HG02642 (cell line): ENCODE measurements around the gene DRG2.

Source experiments
- ATAC-seq: cut with Tn5 transposase; IDR thresholded peaks from one replicate; pipeline ENCODE4 v1.9.1; 2021; ENCODE audit warnings: mild to moderate bottlenecking; ENCODE audit not compliant: unreplicated experiment, poor library complexity

DRG2 gene, protein sequence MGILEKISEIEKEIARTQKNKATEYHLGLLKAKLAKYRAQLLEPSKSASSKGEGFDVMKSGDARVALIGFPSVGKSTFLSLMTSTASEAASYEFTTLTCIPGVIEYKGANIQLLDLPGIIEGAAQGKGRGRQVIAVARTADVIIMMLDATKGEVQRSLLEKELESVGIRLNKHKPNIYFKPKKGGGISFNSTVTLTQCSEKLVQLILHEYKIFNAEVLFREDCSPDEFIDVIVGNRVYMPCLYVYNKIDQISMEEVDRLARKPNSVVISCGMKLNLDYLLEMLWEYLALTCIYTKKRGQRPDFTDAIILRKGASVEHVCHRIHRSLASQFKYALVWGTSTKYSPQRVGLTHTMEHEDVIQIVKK

DNA sequence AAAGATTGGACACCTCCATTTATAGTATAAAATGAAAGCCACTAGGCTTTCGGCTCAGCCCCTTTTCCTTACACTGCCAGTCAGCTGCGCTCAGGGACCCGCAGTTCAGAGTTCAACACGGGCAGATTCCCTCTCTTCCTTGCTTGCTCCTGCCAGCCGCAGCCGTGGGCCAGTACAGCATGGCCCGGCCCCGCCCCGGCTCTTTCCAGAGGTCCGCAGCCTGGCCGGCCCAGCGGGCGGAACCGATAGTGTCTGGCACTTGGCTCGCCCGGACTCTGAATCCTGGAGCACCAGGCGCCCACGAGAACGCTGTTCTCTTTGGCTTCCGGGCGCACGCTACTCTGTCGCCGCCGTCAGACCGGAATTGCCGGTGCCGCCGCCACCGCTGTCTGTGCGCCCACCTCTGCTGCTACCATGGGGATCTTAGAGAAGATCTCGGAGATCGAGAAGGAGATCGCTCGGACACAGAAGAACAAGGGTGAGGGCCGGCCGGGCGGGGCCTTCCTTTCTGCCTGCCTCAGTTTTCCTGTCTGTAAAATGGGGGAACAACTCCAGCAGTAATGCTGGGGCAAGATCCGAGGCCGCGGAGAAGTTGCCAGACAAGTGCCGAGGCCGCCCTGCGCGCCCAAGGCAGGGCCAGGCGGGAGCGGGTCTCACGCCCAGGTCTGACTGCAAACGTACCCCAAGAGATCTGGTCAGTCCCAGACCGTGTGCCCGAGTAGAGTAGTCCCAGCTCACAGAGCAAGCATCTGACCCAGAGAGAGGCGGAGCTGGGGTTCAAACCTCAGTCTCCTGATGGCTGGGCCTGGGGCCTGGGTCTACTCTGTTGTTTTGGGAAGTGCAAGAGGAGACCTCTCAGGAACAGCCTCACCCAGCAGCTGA lies at the start of gene DRG2:
Gene DRG2 (plus strand): TSS at position 339 of the 882 bp plus-strand sequence. CDS start 76 bp downstream, at position 415.
- ATAC-seq, result peak; percentile 92

DNA sequence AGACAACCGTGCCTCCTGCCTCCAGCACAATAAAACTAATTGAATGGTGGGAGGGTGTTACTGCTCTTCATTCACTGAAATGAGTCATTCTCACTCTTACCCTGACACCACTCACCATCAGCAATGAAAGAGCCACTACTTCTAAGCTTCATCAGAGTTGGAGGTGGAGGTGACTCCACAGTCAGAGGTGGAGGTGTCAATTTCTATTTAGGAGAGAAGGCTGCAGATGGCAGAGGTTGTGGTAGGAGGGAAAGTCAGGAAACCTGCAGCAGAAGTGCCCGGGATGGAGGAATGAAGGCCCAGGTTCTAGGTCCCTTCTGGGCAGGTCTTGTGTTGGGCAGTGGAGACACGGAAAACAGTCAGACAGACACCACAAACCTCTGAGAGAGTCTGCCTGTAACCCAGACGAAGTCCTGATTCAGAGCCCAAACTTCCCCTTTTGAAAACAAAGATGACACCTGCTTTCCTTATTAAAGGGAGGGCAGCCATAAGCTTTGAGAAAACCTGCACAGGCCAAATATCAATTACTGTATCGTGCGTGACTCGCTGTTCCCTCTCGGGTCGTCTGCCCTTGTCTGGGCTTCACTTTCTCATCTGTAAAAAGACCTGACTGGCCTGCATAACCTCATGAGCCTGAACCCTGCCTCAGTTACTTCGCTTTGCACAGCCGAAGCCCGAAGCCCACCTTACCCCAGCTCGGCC lies 49.4 kb upstream of the DRG2 start:
- no peak for ATAC-seq

DNA sequence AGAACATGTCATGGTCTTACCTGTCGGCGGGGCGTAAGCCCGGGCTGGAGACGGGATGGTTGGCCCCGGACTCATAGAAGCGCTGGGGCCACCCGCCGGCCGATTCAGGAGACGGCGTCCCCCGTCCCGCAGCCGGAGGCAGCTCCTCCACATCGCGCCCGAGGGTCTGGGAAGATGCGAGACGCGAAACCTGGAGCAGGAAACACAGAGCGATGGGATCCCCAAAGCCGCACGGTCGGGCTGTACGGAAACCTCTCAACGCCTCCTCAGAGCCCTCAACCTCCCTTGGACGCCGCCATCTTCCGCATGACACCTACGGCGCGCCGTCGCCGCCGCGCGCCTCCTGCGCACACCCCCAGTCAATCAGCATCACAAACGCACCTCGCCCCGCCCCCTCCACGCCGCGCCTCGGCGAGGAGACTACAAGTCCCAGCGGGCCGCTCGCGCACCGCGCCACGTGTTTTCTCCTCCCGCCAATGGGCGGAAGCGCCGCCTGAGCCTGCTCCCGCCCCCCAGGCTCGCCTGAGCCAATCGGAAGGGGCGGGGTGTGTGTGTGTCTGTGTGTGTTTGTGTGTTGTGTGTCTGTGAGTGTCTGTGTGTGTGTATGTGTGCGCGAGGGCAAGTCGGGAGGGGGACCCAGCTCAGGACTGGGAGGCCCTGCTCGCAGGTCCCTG lies 48.8 kb upstream of the DRG2 start, which contains the start of the genes ATPAF2 and GID4:
Gene ATPAF2 (minus strand): TSS at position 308 of the 674 bp plus-strand sequence. CDS start 155 bp downstream, at position 153.
Gene GID4 (plus strand): TSS at position 548 of the 674 bp plus-strand sequence. CDS start 57 bp downstream, at position 605.
- ATAC-seq, result peak; percentile 90

DNA sequence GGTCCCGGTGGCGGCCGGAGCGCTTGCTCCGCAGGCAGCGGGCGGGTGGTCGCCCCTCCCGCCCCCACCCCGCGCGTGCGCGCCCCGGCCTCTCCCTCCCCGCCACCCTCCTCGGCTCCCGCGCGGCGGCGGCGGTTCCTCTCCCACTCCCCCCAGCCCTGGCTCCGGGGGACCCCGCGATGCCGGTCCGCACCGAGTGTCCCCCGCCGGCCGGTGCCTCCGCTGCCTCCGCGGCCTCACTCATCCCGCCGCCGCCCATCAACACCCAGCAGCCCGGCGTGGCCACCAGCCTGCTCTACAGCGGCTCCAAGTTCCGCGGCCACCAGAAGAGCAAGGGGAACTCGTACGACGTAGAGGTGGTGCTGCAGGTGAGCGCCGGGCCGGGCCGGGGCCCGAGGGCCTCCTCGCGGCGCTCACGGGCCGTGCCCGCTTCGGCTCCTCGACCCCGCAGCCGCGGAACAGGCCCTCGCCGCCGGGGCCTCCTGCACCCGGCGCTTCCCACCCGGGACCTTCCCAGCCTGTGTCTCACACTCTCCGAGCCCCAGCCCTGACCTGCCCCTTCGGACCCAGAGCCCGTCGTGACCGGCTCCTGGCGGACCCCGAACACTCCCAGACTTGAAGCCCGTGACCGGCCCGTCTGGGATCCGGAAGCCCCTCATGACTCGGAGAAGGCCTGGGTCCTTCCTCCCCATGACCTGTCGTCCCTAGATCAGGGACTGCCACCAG lies 48.0 kb upstream of the DRG2 start:
- ATAC-seq, result peak; percentile 36

DNA sequence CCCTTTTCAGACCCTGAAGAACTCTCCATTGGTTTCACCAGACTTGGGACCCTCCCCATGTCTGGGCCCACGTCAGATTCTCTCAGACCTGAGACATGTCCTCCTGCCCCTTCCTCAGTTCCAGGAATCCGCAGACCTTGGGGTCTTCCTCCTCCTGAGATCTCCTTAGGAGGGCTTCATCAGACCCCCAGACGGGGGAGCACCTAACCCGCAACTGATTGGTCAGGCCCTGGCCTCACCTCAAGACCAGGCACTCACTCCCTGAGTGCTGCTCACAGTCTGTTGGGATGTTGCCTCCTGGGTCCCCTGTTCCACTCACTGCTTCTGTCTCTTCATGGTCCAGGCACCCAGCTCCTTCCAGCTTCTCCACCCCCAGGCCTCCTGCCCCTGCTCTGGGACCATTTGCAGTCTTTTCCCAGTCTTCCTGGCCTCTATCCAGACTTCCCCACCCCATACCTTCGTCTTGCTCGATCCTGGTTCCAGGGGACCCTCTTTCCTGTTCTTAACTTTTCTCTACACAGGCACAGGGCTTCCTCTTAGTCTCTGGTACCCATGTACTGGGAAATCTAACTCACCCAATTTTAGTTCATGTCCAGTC lies 47.4 kb upstream of the DRG2 start:
- ATAC-seq, result no peak

DNA sequence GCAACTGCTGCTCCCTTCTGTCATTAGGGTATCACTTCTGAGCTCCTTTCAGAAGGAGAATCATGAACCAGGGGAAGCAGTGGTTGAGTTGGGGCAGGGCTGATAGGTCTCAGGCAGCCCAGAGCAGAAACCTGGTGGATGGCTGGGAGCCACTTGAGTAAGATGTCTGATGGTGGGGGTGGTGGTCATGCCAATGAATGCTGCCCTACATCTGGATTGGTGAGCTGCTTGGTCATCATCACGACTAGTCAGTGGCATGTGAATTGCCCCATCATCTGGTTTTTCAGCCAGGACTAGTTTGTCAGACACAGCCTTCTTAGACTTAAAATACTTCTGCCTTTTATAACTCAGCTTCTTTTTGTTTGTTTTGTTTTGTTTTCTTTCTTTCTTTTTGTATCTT lies 46.0 kb upstream of the DRG2 start:
- no peak for ATAC-seq

DNA sequence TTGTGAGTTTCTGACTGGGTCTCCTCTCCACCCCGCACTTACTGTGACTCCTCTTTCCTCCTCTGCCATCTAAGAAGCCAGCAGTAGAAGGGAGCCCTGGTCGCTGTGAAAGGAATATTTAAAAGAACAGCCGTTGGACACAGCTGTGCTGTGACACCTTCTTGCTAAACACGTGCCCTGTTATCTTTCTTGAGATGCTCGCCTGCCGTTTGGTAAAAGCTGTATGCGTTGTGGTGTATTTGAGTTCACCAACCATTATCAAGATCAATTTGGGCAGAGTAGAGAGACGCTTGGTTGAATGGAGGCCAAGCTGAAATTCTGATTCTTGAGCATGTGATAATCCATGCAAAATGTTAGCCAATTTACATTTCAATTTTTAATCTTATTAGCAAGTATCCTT lies 44.8 kb upstream of the DRG2 start:
- no peak for ATAC-seq

DNA sequence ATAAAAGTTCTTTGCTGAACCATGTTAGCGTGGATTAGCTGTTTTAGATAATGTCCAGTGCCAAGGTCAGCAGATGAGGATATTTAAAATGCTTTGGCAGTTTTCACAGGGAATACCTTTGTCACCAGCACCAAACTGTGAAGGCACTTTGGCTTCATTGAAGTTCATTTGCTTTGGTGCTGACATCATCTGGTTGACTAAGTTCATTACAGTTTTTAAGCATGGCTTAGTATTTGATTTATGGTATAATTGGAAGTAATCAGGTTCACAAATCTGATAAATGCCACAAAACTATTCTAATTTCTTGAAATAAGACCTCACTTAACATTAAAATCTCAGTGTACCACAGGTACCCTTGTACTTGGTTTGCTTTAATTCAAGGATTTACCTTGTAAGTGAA lies 44.3 kb upstream of the DRG2 start:
- no peak for ATAC-seq

DNA sequence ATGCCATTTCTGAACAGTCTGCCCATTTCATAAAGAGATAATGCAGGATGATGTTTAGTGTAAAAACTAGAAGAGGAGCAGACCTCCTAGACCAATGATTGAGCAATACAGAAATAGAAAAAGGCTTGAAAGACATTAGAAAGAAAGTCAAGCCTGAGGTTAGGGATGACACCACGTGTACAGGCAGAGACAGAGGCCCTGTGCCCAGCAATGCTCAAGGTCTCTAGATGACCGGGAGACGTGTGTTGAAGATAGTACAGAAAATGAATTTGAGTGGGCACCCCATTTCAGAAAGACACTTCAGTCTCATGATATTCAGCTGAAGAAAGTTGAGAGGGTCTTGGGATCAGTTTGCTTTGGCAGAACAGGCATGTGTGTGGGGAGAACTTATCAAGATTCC lies 43.1 kb upstream of the DRG2 start:
- ATAC-seq, result no peak

DNA sequence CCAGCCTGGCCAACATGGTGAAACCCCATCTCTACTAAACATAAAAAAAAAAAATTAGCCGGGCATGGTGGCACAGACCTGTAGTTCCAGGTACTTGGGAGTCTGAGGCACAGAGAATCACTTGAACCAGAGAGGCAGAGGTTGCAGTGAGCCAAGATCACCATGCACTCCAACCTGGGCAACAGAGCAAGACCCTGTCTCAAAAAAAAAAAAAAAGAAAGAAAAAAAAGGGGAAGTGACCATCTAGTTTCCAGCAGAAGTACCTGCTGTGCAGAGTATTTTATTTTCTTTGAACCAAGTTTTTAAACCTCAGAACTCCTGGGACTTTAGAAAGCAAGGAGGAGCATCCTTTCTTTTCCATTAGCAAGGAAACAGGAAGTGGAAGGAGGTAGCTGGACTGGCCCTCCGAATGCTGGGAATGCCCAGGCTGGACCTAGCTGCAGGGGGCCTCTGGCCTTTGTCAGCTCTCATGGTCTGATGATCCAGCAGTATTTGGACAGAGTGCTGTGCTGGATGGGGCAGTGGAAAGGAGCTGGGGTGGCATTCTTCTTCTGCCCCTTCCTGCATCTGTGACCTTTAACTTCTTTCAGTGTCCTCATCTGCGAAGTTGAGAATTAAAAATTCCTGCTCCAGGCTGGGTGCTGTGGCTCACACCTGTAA lies 41.9 kb upstream of the DRG2 start:
- no peak for ATAC-seq

DNA sequence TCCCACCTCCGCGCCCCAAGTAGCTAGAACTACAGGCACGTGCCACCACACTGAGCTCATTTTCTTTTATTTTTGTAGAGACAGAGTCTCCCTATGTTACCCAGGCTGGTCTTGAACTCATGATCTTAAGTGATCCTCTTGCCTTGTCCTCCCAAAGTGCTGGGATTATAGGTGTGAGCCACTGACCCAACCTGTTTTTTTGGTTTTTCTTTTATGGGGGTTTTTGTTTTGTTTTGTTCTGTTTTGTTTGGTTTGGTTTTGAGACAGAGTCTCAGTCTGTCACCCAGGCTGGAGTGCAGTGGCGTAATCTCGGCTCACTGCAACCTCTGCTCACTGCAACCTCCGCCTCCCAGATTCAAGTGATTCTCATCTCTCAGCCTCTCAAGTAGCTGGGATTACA lies 32.2 kb upstream of the DRG2 start:
- no peak for ATAC-seq

DNA sequence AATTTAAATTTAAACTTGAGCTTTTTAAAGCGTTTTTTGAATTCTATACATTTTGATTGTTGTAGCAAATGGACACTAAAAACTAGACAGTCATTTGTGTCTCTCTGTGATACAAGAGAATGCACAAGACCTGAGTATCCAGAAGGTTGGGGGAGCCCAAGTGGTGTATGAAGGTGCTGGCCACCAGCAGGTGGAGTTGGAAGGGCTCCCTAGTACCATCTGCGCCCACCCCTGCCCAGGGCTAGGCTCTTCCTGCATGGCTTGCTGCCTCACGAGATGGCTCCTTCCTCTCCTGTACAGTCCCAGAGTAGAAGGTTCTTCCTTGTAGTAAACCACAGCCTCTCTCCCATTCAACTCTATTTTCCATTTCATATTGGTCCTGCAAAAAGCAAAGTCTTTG lies 31.5 kb upstream of the DRG2 start:
- ATAC-seq, result no peak

DNA sequence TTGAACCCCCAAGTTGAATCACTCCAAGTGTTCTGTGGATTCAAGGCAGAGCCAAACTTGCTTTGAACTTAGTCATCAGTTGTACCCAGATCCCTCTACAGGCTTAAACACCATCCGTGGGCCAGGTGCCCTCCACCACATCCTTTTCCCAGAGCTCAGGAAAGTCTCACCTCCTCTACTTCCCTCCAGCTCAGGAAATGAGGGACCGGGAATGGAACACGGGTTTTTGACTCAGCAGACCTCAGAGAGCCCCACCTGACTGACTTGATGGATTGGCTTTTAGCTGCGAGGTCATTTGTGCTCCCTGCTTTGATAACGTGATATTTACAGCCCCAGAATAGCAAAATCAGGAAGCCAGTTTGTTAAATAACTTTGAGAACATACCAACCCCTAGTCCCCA lies 28.5 kb upstream of the DRG2 start:
- no peak for ATAC-seq

DNA sequence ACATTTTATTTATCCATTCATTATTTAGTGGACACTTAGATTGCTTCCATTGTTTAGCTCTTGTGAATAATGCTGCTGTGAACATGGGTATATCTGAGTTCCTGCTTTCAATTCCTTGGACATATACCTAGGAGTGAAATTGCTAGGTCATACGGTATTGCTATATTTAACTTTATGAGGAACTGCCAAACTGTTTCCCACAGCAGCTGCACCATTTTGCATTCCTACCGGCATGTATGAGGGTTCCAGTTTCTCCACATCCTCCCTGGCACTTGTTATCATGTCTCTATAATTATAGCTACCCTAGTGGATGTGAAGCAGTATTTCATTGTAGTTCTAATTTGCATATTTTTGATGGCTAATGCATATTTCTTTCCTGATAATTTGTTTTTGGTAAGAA lies 23.7 kb upstream of the DRG2 start:
- no peak for ATAC-seq

DNA sequence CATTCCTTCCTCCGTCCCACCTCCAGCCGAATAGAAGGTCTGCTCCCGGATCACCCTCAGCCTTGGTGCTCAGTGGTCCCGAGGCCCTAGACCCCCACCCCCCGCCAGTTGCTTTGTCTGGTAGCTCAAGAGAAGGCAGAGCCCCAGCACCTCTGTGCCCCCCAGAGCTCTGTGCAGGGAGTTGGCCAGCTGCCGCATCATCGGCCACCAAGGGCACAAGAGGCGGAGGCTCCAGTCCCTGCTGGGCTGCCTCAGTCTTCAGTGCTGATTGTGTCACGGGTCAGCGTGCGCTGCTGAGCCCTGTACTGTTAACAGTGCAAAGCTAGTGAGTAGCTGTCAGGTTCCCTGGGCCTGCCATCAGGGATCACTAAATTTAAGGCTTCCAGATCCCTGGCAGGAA lies 22.2 kb upstream of the DRG2 start:
- no peak for ATAC-seq

DNA sequence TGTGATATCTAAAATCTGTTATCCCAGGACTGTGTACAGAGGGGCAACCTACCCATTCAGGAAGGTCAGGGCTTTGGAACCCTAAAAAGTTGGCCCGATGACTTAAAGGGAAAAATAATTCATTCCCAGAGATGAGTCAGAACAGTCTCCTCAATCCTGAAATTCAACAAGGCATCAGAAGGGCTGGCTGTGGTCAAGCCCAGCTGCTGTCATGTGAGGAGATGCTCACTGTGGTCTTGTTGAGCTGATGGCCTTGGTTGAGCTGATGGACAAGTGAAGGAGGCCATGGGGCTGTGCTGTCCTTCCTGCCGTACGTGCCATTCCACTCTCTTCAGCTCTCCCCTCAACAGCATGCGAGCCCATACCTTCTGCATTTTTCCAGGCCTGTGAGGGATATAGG lies 20.9 kb upstream of the DRG2 start:
- ATAC-seq, result no peak

DNA sequence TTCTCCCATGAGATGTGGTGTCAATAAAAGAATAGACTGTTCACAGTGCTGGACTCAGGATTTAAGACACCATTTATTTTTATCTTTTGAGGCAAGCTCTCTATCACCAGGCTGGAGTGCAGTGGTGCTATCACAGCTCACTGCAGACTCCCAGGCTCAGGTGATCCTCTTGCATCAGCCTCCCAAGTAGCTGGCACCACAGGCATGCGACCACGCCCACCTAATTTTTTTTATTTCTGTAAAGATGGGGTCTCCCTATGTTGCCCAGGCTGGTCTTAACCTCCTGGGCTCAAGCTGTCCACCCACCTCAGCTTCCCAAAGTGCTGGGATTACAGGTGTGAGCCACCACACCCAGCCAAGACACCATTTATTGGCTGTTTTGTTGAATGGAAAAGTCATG lies 18.6 kb upstream of the DRG2 start:
- ATAC-seq, result no peak

DNA sequence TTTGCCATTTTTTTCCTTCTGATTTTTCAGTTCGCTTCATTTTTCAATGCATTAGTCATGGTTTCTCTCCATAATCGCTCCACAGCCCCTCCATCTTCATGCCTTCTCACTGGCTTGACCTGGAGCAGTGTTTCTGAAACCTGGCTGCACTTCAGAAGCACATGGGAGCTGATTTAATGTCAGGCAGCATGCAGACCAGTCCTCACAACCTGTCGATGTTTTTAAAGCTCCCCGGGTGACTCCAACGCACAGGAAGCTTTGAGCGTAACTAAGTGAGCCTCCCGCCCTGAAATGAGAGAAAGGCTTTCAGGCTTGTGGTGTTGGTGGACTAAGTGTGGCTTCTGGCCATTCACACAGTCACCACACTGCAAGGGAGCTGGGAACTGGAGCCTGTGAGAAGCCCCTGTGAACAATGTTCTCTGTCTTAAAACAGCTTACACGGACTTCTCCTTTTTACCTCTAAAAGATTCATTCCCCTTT lies 16.8 kb upstream of the DRG2 start:
- ATAC-seq, result no peak
